HL-60/S4 treated with retinoic acid at 250 ng/mL for 4 days and 3 days (cell line): ENCODE data around the gene CSNK1E.

Source experiments
- in situ Hi-C: fragments of 300-500 bp; cut with MboI; formaldehyde crosslinking; loops from 2 replicates; pipeline ENCODE4 v1.7.0; 2022; ENCODE audit warnings: low sequenced_read_pairs

Gene CSNK1E

GRCh38 chr22:38308791-38309498, 8.3 kb downstream of the CSNK1E start:
- in situ Hi-C loops, result no loop called here

GRCh38 chr22:38305471-38306448, 11.5 kb downstream of the CSNK1E start:
- in situ Hi-C loops, result no loop called here

GRCh38 chr22:38304526-38304925, 12.7 kb downstream of the CSNK1E start:
- in situ Hi-C loops, result no loop called here

GRCh38 chr22:38303974-38304373, 13.3 kb downstream of the CSNK1E start:
- in situ Hi-C loops, result no loop called here

DNA sequence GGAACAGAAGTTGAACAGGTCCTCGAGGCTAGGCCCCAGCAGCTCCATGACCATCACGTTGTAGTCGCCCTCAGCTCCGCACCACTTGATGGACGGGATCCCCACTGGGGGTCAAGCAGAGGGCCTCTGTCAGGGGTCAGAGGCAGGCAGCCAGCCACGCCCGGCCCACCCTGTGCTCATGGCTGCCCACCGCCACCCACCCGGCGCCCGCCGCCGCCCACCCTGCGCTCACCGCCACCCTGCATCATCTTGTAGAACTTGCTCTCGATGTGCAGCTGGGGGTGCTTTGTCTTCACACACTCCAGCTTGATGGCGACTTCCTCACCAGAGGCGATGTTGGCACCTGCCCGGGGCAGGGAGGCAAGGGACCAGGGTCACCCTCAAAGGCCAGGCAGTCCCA, 14.3 kb downstream of the CSNK1E start:
- in situ Hi-C loops, result no loop called here

DNA sequence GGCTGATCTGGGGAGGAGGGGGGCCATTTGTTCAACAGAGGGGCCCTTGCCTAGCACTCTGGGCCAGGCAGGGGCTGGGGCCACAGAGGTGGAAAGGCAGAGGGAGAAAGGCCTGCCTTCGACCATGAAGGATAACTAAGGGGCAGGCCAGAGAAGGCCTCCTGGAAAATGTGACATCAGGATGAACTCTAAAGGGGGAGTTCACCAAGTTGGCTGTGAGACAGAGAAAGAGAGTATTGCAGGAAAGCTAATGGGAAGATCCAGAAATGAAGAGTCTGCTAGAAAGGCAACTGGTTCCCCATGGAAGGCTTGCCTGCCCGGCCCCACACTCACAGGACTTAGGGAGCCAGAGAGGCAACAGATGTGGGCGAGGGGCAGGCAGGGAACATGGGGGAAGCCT, 16.3 kb downstream of the CSNK1E start:
- in situ Hi-C loops, result no loop called here

DNA sequence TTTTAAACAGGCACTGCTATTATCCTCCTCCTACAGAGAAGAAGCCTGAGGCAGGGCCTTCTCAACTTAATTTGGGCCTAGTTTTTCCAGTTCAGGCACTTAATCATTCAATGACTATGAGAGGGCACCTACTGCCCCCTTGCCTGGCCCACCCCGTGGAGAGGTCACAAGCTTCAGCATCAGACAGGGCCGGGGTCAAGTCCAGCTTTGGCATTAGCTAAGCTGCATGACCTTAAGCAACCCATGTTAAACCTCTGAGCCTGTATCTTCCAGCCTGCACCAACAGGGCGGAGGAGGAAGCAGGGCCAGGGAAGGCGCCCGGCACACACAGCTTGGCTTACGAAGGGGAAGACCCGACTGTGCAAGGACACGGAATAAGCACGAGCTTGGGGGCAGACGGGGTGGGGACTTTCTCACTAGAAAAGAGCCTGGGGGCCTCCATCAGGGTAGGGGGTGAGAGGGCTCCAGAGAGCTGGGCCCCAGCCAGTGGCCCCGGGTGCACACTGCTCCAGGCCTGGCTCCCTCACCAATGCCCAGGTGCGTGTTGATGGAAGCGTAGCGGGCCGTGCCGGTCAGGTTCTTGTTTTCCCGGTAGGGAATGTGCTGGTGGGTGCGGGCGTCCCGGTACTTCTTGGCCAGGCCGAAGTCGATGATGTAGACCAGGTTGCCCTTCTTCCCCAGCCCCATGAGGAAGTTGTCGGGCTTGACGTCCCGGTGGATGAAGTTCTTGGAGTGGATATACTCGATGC, 16.9 kb downstream of the CSNK1E start:
- in situ Hi-C loops, result no loop called here

GRCh38 chr22:38299770-38300102, 17.5 kb downstream of the CSNK1E start:
- in situ Hi-C loops, result no loop called here

- in situ Hi-C loops, result no loop called here
These were observed 18.8 kb downstream of the CSNK1E start for GRCh38 chr22:38298312-38299005.

DNA sequence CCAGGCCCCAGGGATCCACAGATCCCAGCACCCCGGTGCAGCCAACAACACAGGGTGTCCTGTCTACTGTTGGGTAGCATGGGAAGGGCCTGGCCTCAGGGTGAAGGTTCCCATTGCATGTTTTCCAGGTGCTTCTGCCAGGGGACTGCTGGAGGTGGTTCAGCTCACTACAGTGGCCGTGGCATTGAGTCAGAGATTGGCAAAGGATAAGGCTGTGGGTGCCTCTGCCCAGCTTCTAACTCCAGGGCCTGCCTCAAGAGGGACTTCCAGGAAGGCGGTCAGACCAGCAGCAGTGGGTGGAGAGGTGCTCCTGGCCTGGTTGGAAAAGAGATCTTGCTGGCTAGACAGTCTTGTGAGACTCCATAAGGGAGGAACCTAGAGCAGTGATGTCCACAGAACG, 20.9 kb downstream of the CSNK1E start:
- in situ Hi-C loops, result no loop called here

- in situ Hi-C loops, result no loop called here
These were observed 21.4 kb downstream of the CSNK1E start for GRCh38 chr22:38295863-38296262.

DNA sequence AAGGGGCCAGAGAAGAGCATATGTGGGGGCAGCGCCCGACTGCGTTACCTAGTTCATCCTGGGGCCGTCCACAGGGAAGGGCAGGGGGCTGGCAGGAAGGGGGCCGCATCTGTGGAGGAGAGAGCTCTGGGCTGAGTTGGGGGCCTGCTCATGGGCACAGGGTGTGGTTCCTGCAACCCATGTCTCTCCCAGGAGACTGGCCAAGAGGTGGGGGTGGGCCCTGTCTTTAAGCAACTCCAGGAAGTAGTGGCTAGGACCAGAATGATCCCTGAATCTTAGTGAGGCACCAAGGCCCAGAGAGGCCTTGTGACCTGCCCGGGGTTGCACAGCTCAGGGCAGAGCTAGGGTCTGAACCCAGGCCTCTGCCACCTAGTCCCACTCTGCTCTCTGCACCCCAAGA, 21.9 kb downstream of the CSNK1E start:
- in situ Hi-C loops, result no loop called here

- in situ Hi-C loops, result no loop called here
These were observed 23.0 kb downstream of the CSNK1E start for GRCh38 chr22:38294193-38294592.

- in situ Hi-C loops, result no loop called here
These were observed 24.5 kb downstream of the CSNK1E start for GRCh38 chr22:38292694-38293093.

DNA sequence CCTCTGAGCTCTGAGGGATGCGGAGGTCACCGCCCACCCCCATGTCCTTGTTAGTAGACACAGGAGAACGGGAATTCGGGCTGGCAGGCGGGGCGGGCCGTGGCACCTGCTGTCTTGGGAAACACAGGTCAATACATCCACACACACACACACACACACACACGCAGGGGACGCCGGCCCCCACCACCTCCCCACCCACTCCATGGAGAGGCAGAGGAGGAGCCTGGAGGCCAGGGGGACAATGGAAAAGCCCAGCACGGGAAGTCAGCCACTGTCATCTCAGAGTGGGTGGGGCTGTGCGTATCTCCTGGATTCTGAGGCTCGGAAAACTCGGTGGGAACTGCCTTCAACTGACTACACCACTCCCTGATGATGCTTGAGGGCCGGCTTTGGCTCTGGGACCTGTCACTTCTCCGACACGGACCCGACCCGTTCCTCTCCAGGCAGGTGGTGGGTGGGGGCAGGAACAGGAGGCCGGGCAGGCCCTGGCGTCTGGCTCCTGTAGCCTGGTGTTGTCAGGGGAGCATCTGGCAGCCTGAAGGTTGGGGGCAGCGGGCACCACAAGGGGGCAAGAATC, 25.9 kb downstream of the CSNK1E start:
- in situ Hi-C loops, result no loop called here

GRCh38 chr22:38290347-38290746, 26.9 kb downstream of the CSNK1E start:
- in situ Hi-C loops, result no loop called here

DNA sequence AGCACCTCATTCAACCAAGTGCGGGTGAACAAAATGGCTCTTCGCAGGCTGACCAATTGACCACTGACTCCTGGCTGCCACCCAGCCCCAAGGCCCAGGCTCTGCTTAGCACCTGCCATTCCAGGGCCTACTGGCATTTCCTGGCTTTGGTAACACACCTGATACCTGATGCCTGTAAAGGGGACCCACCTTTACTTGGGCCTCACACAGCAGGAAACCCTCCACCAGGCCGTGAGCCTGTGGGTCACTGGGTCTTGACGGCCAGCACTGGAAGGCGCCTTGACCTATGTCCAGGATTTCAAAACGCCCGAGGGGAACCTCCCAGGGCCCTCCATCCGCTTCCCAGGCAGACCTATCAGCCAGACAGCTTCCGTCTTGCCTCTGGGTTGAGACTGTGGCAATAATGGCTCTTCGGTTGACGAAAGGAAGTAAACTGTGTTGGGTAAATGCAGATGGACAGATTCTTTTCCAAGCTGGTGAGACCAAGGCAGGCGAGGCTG, 27.6 kb downstream of the CSNK1E start:
- in situ Hi-C loops, result no loop called here

GRCh38 chr22:38286915-38287669, 30.1 kb downstream of the CSNK1E start:
- in situ Hi-C loops, result no loop called here

- in situ Hi-C loops, result no loop called here
These were observed 32.2 kb downstream of the CSNK1E start for GRCh38 chr22:38285018-38285417.

DNA sequence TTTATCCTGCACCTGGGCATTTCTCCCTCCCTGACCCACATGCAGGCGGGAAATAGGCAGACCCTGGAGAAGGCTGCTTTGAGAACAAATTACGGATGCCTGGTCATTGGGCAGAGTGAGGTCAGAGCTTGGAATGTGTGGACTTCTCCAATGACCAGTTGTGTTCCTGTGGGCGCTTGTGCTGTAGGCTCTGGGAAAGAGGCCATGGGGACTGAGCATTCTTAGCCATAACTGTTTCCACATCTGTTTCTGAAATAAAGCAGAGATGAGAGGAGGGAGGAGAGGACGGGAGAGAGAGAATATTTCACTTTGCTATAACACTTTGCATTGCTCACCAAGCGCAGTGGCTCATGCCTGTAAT, 33.2 kb downstream of the CSNK1E start:
- in situ Hi-C loops, result no loop called here
